T-helper 1 cell treated with Interleukin-12 subunit alpha and Interleukin-12 subunit beta and Interleukin-4 antibody, amounts not matched to agents 30 μg/mL and 1 μg/mL, for 36 hours (primary cell): ENCODE results near the gene NUP62.

Experiments
- H3K27ac Mint-ChIP-seq: one replicate; pipeline ENCODE4 v1.8.0; 2021; ENCODE audit warnings: mild to moderate bottlenecking, mixed read lengths
- H3K27me3 Mint-ChIP-seq: one replicate; pipeline ENCODE4 v1.8.0; 2021; ENCODE audit warnings: low read depth, mixed read lengths
- H3K36me3 Mint-ChIP-seq: one replicate; pipeline ENCODE4 v1.8.0; 2021; ENCODE audit warnings: low read depth, mixed read lengths
- H3K4me1 Mint-ChIP-seq: one replicate; pipeline ENCODE4 v1.8.0; 2021; ENCODE audit warnings: low read depth, mixed read lengths
- H3K4me3 Mint-ChIP-seq: one replicate; pipeline ENCODE4 v1.8.0; 2021; ENCODE audit warnings: mild to moderate bottlenecking, moderate library complexity, mixed read lengths
- H3K9me3 Mint-ChIP-seq: one replicate; pipeline ENCODE4 v1.8.0; 2021; ENCODE audit warnings: mixed read lengths

NUP62 gene

GRCh38 chr19:49878744-49879070 is 50.6 kb downstream of the NUP62 start:
- no peaks in the 10 kb centered on the region for H3K27me3 Mint-ChIP-seq
- H3K4me1 Mint-ChIP-seq: peaks cover 27% of the 10 kb centered on the region
- H3K4me3 Mint-ChIP-seq: no peak overlapping the region
- H3K27ac Mint-ChIP-seq: peak overlapping the region; percentile 69
- H3K36me3 Mint-ChIP-seq: peaks cover 19% of the 10 kb centered on the region
- H3K9me3 Mint-ChIP-seq: no peaks in the 10 kb centered on the region

- no peaks in the 10 kb centered on the region for H3K9me3 Mint-ChIP-seq
- peaks cover 27% of the 10 kb centered on the region for H3K4me1 Mint-ChIP-seq
- no peaks in the 10 kb centered on the region for H3K27me3 Mint-ChIP-seq
- no peak overlapping the region for H3K4me3 Mint-ChIP-seq
- peaks cover 13% of the 10 kb centered on the region for H3K36me3 Mint-ChIP-seq
- no peak overlapping the region for H3K27ac Mint-ChIP-seq
Observed at GRCh38 chr19:49877879-49878743, 51.2 kb downstream of the NUP62 start.

GRCh38 chr19:49877020-49877878 is 52.1 kb downstream of the NUP62 start, which contains the start of the genes AKT1S1 and TBC1D17:
AKT1S1 (minus strand) TSS chr19:49877355; CDS start chr19:49873295, 4,060 bp downstream.
TBC1D17 (plus strand) TSS chr19:49877702; CDS start chr19:49877724, 22 bp downstream.
- H3K27me3 Mint-ChIP-seq: no peaks in the 10 kb centered on the region
- peaks cover 27% of the 10 kb centered on the region for H3K4me1 Mint-ChIP-seq
- no peak within 1 kb of the TSS for H3K4me3 Mint-ChIP-seq
- peaks cover 7% of the 10 kb centered on the region for H3K36me3 Mint-ChIP-seq
- no peak within 1 kb of the TSS for H3K27ac Mint-ChIP-seq
- no peaks in the 10 kb centered on the region for H3K9me3 Mint-ChIP-seq

GRCh38 chr19:49876422-49877019 is 52.8 kb downstream of the NUP62 start:
- Mint-ChIP-seq H3K27ac (no peak overlapping the region), H3K36me3 (peaks cover 8% of the 10 kb centered on the region), H3K27me3 (no peaks in the 10 kb centered on the region), H3K4me3 (no peak overlapping the region), H3K9me3 (no peaks in the 10 kb centered on the region), H3K4me1 (peaks cover 32% of the 10 kb centered on the region)

GRCh38 chr19:49875857-49876421 is 53.4 kb downstream of the NUP62 start:
- Mint-ChIP-seq H3K27ac (no peak overlapping the region), H3K36me3 (peaks cover 8% of the 10 kb centered on the region), H3K9me3 (no peaks in the 10 kb centered on the region), H3K27me3 (no peaks in the 10 kb centered on the region), H3K4me3 (no peak overlapping the region), H3K4me1 (peaks cover 32% of the 10 kb centered on the region)

GRCh38 chr19:49875177-49875576 is 54.1 kb downstream of the NUP62 start:
- no peaks in the 10 kb centered on the region for H3K27me3 Mint-ChIP-seq
- H3K9me3 Mint-ChIP-seq: no peaks in the 10 kb centered on the region
- H3K27ac Mint-ChIP-seq: no peak overlapping the region
- H3K4me1 Mint-ChIP-seq: peaks cover 36% of the 10 kb centered on the region
- peaks cover 8% of the 10 kb centered on the region for H3K36me3 Mint-ChIP-seq
- no peak overlapping the region for H3K4me3 Mint-ChIP-seq

- no peak overlapping the region for H3K4me3 Mint-ChIP-seq
- H3K9me3 Mint-ChIP-seq: no peaks in the 10 kb centered on the region
- peak overlapping the region; percentile 18 for H3K27ac Mint-ChIP-seq
- peaks cover 8% of the 10 kb centered on the region for H3K36me3 Mint-ChIP-seq
- H3K27me3 Mint-ChIP-seq: no peaks in the 10 kb centered on the region
- peaks cover 38% of the 10 kb centered on the region for H3K4me1 Mint-ChIP-seq
Observed at GRCh38 chr19:49874503-49875157, 54.7 kb downstream of the NUP62 start.

GRCh38 chr19:49873834-49874233 is 55.5 kb downstream of the NUP62 start:
- Mint-ChIP-seq H3K36me3 (peaks cover 8% of the 10 kb centered on the region), H3K4me3 (no peak overlapping the region), H3K9me3 (no peaks in the 10 kb centered on the region), H3K27me3 (no peaks in the 10 kb centered on the region), H3K27ac (no peak overlapping the region), H3K4me1 (peaks cover 31% of the 10 kb centered on the region)

GRCh38 chr19:49873129-49873521 is 56.2 kb downstream of the NUP62 start:
- H3K9me3 Mint-ChIP-seq: no peaks in the 10 kb centered on the region
- H3K4me3 Mint-ChIP-seq: no peak overlapping the region
- peaks cover 7% of the 10 kb centered on the region for H3K36me3 Mint-ChIP-seq
- peaks cover 27% of the 10 kb centered on the region for H3K4me1 Mint-ChIP-seq
- no peak overlapping the region for H3K27ac Mint-ChIP-seq
- H3K27me3 Mint-ChIP-seq: no peaks in the 10 kb centered on the region

GRCh38 chr19:49872245-49873128 is 56.8 kb downstream of the NUP62 start:
- Mint-ChIP-seq H3K27me3 (no peaks in the 10 kb centered on the region), H3K4me3 (no peak overlapping the region), H3K27ac (peak overlapping the region; percentile 78), H3K9me3 (no peaks in the 10 kb centered on the region), H3K36me3 (peaks cover 4% of the 10 kb centered on the region), H3K4me1 (peaks cover 28% of the 10 kb centered on the region)

- Mint-ChIP-seq H3K27me3 (no peaks in the 10 kb centered on the region), H3K9me3 (no peaks in the 10 kb centered on the region), H3K36me3 (peaks cover 7% of the 10 kb centered on the region), H3K4me3 (no peak overlapping the region), H3K27ac (peak overlapping the region; percentile 78), H3K4me1 (peaks cover 34% of the 10 kb centered on the region)
Observed at GRCh38 chr19:49871349-49871985, 57.8 kb downstream of the NUP62 start.

GRCh38 chr19:49870309-49870901 is 58.9 kb downstream of the NUP62 start:
- Mint-ChIP-seq H3K36me3 (peaks cover 13% of the 10 kb centered on the region), H3K9me3 (no peaks in the 10 kb centered on the region), H3K27ac (peak overlapping the region; percentile 73), H3K27me3 (no peaks in the 10 kb centered on the region), H3K4me3 (peak overlapping the region; percentile 72), H3K4me1 (peaks cover 40% of the 10 kb centered on the region)
